GM18909 (cell line): ENCODE results near the gene SERHL2.
"Not testable (repeated sequence)": the region's sequence is repeated elsewhere in the genome, so short reads cannot be mapped to it uniquely, and the experiment has no call there.

ENCODE experiments used
- ATAC-seq: cut with Tn5 transposase; IDR thresholded peaks from one replicate; pipeline ENCODE4 v1.9.1; 2021; ENCODE audit warnings: mild to moderate bottlenecking; ENCODE audit not compliant: unreplicated experiment, poor library complexity

SERHL2 gene

GRCh38 chr22:42602470-42602869 is 48.7 kb downstream of the SERHL2 start:
- ATAC-seq, result no peak

- no peak for ATAC-seq
Observed at GRCh38 chr22:42603427-42603826, 49.7 kb downstream of the SERHL2 start.

GRCh38 chr22:42604403-42604802 is 50.6 kb downstream of the SERHL2 start:
- ATAC-seq, result no peak

- not testable (repeated sequence) for ATAC-seq
Observed at GRCh38 chr22:42607641-42608040, 53.9 kb downstream of the SERHL2 start.

GRCh38 chr22:42608136-42608822 is 54.5 kb downstream of the SERHL2 start:
- ATAC-seq, result no peak

GRCh38 chr22:42608823-42609361 is 55.1 kb downstream of the SERHL2 start:
- no peak for ATAC-seq

- ATAC-seq, result no peak
Observed at GRCh38 chr22:42610186-42610585, 56.4 kb downstream of the SERHL2 start.

- ATAC-seq, result no peak
Observed at GRCh38 chr22:42611051-42611450, 57.3 kb downstream of the SERHL2 start.

- ATAC-seq, result no peak
Observed at GRCh38 chr22:42612336-42612735, 58.6 kb downstream of the SERHL2 start.

GRCh38 chr22:42613872-42614301 is 60.1 kb downstream of the SERHL2 start:
- no peak for ATAC-seq

GRCh38 chr22:42614312-42615091 is 60.7 kb downstream of the SERHL2 start, which contains the start of gene POLDIP3:
Gene POLDIP3 (minus strand): TSS chr22:42614883. CDS start chr22:42614857, 26 bp downstream.
- ATAC-seq, result peak; percentile 74

GRCh38 chr22:42615092-42615859 is 61.5 kb downstream of the SERHL2 start:
- peak; percentile 63 for ATAC-seq

GRCh38 chr22:42615860-42616175 is 62.1 kb downstream of the SERHL2 start:
- not testable (repeated sequence) for ATAC-seq

GRCh38 chr22:42617155-42617983 is 63.6 kb downstream of the SERHL2 start:
- no peak for ATAC-seq

- no peak for ATAC-seq
Observed at GRCh38 chr22:42619261-42620063, 65.7 kb downstream of the SERHL2 start.

- ATAC-seq, result no peak
Observed at GRCh38 chr22:42620084-42620483, 66.3 kb downstream of the SERHL2 start.

GRCh38 chr22:42621505-42622002 is 67.8 kb downstream of the SERHL2 start:
- no peak for ATAC-seq

GRCh38 chr22:42622061-42622710 is 68.4 kb downstream of the SERHL2 start:
- ATAC-seq, result no peak
